ENCODE data around the gene HYDIN. TPM values are rescaled to one million over a fixed set of nuclear protein-coding genes. Genes with fewer than 3 reads are reported as not detected.

Gene HYDIN
- total RNA-seq, 2 experiments from 2014 or later = not detected

Other genes starting within 250 kb of the HYDIN start
- 10 to 100 TPM; 14.4 to 15.1 TPM for gene CMTR2, start 58.7 kb upstream of the HYDIN start, total RNA-seq
- not detected for gene CALB2, start 128.0 kb upstream of the HYDIN start, total RNA-seq
- gene TLE7, start 211.3 kb upstream of the HYDIN start, total RNA-seq = not detected
- 1 to 10 TPM; 6.9 to 7.1 TPM for gene ZNF23, start 231.5 kb upstream of the HYDIN start, total RNA-seq

Measured in activated naive CD4-positive, alpha-beta T cell treated with anti-CD3 and anti-CD28 coated beads for 36 hours (primary cell).